ENCODE data around the gene CSNK1D. TPM values are rescaled to one million over a fixed set of nuclear protein-coding genes. Genes with fewer than 3 reads are reported as not detected.

Gene CSNK1D
- total and polyA plus RNA-seq, 4 donors, result 72.7 to 160 (median 123) TPM

GRCh38 chr17:82228278-82228841 is 45.1 kb downstream of the CSNK1D start:
- H3K36me3 ChIP-seq (ENCODE audit: control insufficient read depth in 4 of 4, insufficient read depth in 4 of 4, low read length in 4 of 4), result no peaks in the 10 kb centered on the region
- peak overlapping the region; percentile 90 to 93 for H3K27ac ChIP-seq (ENCODE audit: low read depth in 1 of 2, low read length in 1 of 2)
- H3K9me3 ChIP-seq (ENCODE audit: control insufficient read depth in 4 of 4, insufficient read depth in 3 of 4, low read length in 3 of 4), result no peaks in the 10 kb centered on the region
- DNase-seq (peak in 2 of 3 donors; percentile 26 to 51), ATAC-seq (ENCODE audit: insufficient read depth, low FRiP score) (peak; percentile 7)
- WGBS, 2 donors, result 4 to 9% methylated on average over 44 to 63 of the region's 63 CpGs
- no peak overlapping the region for H3K9ac ChIP-seq (ENCODE audit: insufficient read depth in 1 of 2, low read length in 2 of 2)
- H3K27me3 ChIP-seq (ENCODE audit: control insufficient read depth in 3 of 3, insufficient read depth in 3 of 3, low read length in 2 of 3), result no peaks in the 10 kb centered on the region
- peaks cover 0 to 34% (median 11%) of the 10 kb centered on the region in 5 donors for H3K4me1 ChIP-seq (ENCODE audit: control insufficient read depth in 5 of 5, insufficient read depth in 5 of 5, low read length in 5 of 5)
- H3K4me3 ChIP-seq, result peak overlapping the region; percentile 57
- TF ChIP-seq, protein P1, sequence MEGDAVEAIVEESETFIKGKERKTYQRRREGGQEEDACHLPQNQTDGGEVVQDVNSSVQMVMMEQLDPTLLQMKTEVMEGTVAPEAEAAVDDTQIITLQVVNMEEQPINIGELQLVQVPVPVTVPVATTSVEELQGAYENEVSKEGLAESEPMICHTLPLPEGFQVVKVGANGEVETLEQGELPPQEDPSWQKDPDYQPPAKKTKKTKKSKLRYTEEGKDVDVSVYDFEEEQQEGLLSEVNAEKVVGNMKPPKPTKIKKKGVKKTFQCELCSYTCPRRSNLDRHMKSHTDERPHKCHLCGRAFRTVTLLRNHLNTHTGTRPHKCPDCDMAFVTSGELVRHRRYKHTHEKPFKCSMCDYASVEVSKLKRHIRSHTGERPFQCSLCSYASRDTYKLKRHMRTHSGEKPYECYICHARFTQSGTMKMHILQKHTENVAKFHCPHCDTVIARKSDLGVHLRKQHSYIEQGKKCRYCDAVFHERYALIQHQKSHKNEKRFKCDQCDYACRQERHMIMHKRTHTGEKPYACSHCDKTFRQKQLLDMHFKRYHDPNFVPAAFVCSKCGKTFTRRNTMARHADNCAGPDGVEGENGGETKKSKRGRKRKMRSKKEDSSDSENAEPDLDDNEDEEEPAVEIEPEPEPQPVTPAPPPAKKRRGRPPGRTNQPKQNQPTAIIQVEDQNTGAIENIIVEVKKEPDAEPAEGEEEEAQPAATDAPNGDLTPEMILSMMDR (IDR thresholded peaks at IDR 0.05; ENCODE audit: control extremely low read depth, extremely low read depth), result no peak

- 69 to 75% methylated on average over 14 to 18 of the region's 18 CpGs for WGBS, 2 donors
- no peak for ATAC-seq (ENCODE audit: insufficient read depth, low FRiP score)
- peak overlapping the region; percentile 17 to 93 for H3K27ac ChIP-seq (ENCODE audit: low read depth in 1 of 2, low read length in 1 of 2)
- no peaks in the 10 kb centered on the region for H3K9me3 ChIP-seq (ENCODE audit: control insufficient read depth in 4 of 4, insufficient read depth in 3 of 4, low read length in 3 of 4)
- DNase-seq, result no peak
- no peaks in the 10 kb centered on the region for H3K36me3 ChIP-seq (ENCODE audit: control insufficient read depth in 4 of 4, insufficient read depth in 4 of 4, low read length in 4 of 4)
- TF ChIP-seq, protein P1 (IDR thresholded peaks at IDR 0.05; ENCODE audit: control extremely low read depth, extremely low read depth), result no peak
- peaks cover 0 to 31% (median 7%) of the 10 kb centered on the region in 5 donors for H3K4me1 ChIP-seq (ENCODE audit: control insufficient read depth in 5 of 5, insufficient read depth in 5 of 5, low read length in 5 of 5)
- no peak overlapping the region for H3K4me3 ChIP-seq
- H3K9ac ChIP-seq (ENCODE audit: insufficient read depth in 1 of 2, low read length in 2 of 2), result no peak overlapping the region
- no peaks in the 10 kb centered on the region for H3K27me3 ChIP-seq (ENCODE audit: control insufficient read depth in 3 of 3, insufficient read depth in 3 of 3, low read length in 2 of 3)
These were observed 45.7 kb downstream of the CSNK1D start for GRCh38 chr17:82227629-82228277.

GRCh38 chr17:82226809-82227628 is 46.5 kb downstream of the CSNK1D start:
- TF ChIP-seq, protein P1 (IDR thresholded peaks at IDR 0.05; ENCODE audit: control extremely low read depth, extremely low read depth), result no peak
- peaks cover 0 to 27% (median 7%) of the 10 kb centered on the region in 5 donors for H3K4me1 ChIP-seq (ENCODE audit: control insufficient read depth in 5 of 5, insufficient read depth in 5 of 5, low read length in 5 of 5)
- WGBS, 2 donors, result 88 to 90% methylated on average over 15 to 16 of the region's 16 CpGs
- H3K36me3 ChIP-seq (ENCODE audit: control insufficient read depth in 4 of 4, insufficient read depth in 4 of 4, low read length in 4 of 4), result no peaks in the 10 kb centered on the region
- no peaks in the 10 kb centered on the region for H3K9me3 ChIP-seq (ENCODE audit: control insufficient read depth in 4 of 4, insufficient read depth in 3 of 4, low read length in 3 of 4)
- no peak overlapping the region for H3K4me3 ChIP-seq
- no peak for DNase-seq
- no peak for ATAC-seq (ENCODE audit: insufficient read depth, low FRiP score)
- H3K27ac ChIP-seq (ENCODE audit: low read depth in 1 of 2, low read length in 1 of 2), result no peak overlapping the region
- H3K27me3 ChIP-seq (ENCODE audit: control insufficient read depth in 3 of 3, insufficient read depth in 3 of 3, low read length in 2 of 3), result no peaks in the 10 kb centered on the region
- no peak overlapping the region for H3K9ac ChIP-seq (ENCODE audit: insufficient read depth in 1 of 2, low read length in 2 of 2)
